HepG2 (cell line): ENCODE data around the gene DSCAML1. TPM values are rescaled to one million over a fixed set of nuclear protein-coding genes. Genes with fewer than 3 reads are reported as not detected.
A peak's percentile ranks its signal among the peaks of the same experiment; 100 is the strongest.

Experiments used
- ATAC-seq: fragments of 200-7000 bp; cut with Tn5 transposase; 3 replicates; pipeline ENCODE4 v1.9.1; 2020; ENCODE audit warnings: mild to moderate bottlenecking, moderate library complexity
- BruUV-seq: library from RNA; stranded (reverse); fragments of 400-500 nt; replicated peaks from 2 replicates; lab custom pipeline; 2021; lab: Mats Ljungman, UMichigan
- CTCF ChIA-PET: fragments of 300-600 bp; formaldehyde crosslinking; extraction: SDS; loops from one replicate; lab custom pipeline; 2021; ENCODE audit warnings: low total read pairs, inconsistent platforms, low intra/inter-chr PET ratio; lab: Yijun Ruan, JAX
- POLR2A ChIA-PET: fragments of 350-600 bp; sonication (Branson Sonifier 250); formaldehyde crosslinking; loops from one replicate; lab custom pipeline; 2020; ENCODE audit warnings: antibody characterized with exemption, inconsistent platforms; lab: Yijun Ruan, JAX
- DNase-seq: peaks from one replicate; pipeline ENCODE4 v3.0.0-alpha.2; 2015; ENCODE audit warnings: low spot score
- FAIRE-seq: peaks from 3 replicates; lab custom pipeline; 2011; peaks lifted over from hg19 to GRCh38; lab: Jason Lieb, UNC
- H2AFZ ChIP-seq: one replicate; pipeline ENCODE4 v1.6.1; 2011; ENCODE audit warnings: low read length, inconsistent platforms
- H3K27ac ChIP-seq: fragments of 300-600 bp; 3 replicates; pipeline ENCODE4 v1.8.0; 2011; ENCODE audit warnings: mixed run types, mild to moderate bottlenecking, mixed read lengths, low read length, inconsistent platforms; ENCODE audit not compliant: insufficient read depth; ENCODE audit errors: extremely low read length
- H3K27me3 ChIP-seq, 2 experiments: fragments of 200-600 bp in 1 of 2; 2 replicates in 1 of 2; 3 replicates in 1 of 2; pipeline versions ENCODE4 v1.6.0 to v1.8.0; 2011; ENCODE audit warnings: low read length in 2 of 2, mild to moderate bottlenecking in 2 of 2, moderate library complexity in 2 of 2, inconsistent platforms in 1 of 2; ENCODE audit not compliant: insufficient read depth in 2 of 2, control insufficient read depth in 1 of 2
- H3K36me3 ChIP-seq, 2 experiments: fragments of 200-600 bp in 1 of 2; replicated peaks in 1 of 2; 2 replicates in 1 of 2; 3 replicates in 1 of 2; pipeline versions ENCODE4 v1.5.1 to v1.8.0; 2011; ENCODE audit warnings: low read length in 2 of 2, inconsistent platforms in 1 of 2; ENCODE audit not compliant: insufficient read depth in 2 of 2, control insufficient read depth in 1 of 2
- H3K4me1 ChIP-seq: 2 replicates; pipeline ENCODE4 v1.5.1; 2012; ENCODE audit warnings: low read length, inconsistent platforms; ENCODE audit not compliant: insufficient read depth
- H3K4me2 ChIP-seq: 2 replicates; pipeline ENCODE4 v1.6.0; 2011; ENCODE audit warnings: low read depth, low read length, inconsistent platforms
- H3K4me3 ChIP-seq, 3 experiments: fragments of 200-600 bp in 1 of 3; sonication (generic), shearing (Covaris generic) in 1 of 3; replicated peaks in 1 of 3; 2 replicates each; pipeline ENCODE4 v1.5.1; 2011 to 2016; ENCODE audit warnings: low read length in 3 of 3, inconsistent platforms in 2 of 3, low read depth in 2 of 3, mild to moderate bottlenecking in 2 of 3, control low read depth in 1 of 3, mixed read lengths in 1 of 3; ENCODE audit not compliant: insufficient read depth in 1 of 3
- H3K79me2 ChIP-seq: one replicate; pipeline ENCODE4 v1.6.1; 2011; ENCODE audit warnings: low read length, inconsistent platforms; ENCODE audit not compliant: insufficient read depth
- H3K9ac ChIP-seq: 2 replicates; pipeline ENCODE4 v1.6.0; 2011; ENCODE audit warnings: mild to moderate bottlenecking, low read depth, low read length, inconsistent platforms; ENCODE audit not compliant: insufficient read depth
- H3K9me3 ChIP-seq: 2 replicates; pipeline ENCODE4 v1.5.1; 2012; ENCODE audit warnings: mild to moderate bottlenecking, low read length
- H4K20me1 ChIP-seq: 2 replicates; pipeline ENCODE4 v1.6.0; 2011; ENCODE audit warnings: inconsistent platforms, mild to moderate bottlenecking, low read length, moderate library complexity; ENCODE audit not compliant: insufficient read depth
- BHLHE40 ChIP-seq: IDR thresholded peaks from 2 replicates; pipeline ENCODE4 v1.6.1; 2011; ENCODE audit warnings: low read length, improper control_type of control experiment
- GATAD1 ChIP-seq: IDR thresholded peaks from 2 replicates; pipeline ENCODE4 v1.6.1; 2016; ENCODE audit warnings: missing genetic modification reagents, missing compliant biosample characterization
- LBX2 ChIP-seq: sonication (generic); formaldehyde crosslinking; IDR thresholded peaks from 2 replicates; pipeline ENCODE4 v1.5.0; 2020; ENCODE audit warnings: missing genetic modification reagents, mild to moderate bottlenecking, borderline replicate concordance
- LRRFIP1 ChIP-seq: sonication (generic); formaldehyde crosslinking; conservative IDR thresholded peaks from 2 replicates; pipeline ENCODE4 v1.4.0; 2020; ENCODE audit warnings: missing genetic modification reagents
- MED8 ChIP-seq: sonication (generic); formaldehyde crosslinking; IDR thresholded peaks from 2 replicates; pipeline ENCODE4 v1.8.1; 2023; ENCODE audit warnings: mild to moderate bottlenecking, missing genetic modification reagents; ENCODE audit not compliant: insufficient replicate concordance
- NCOA1 ChIP-seq: sonication (generic); formaldehyde crosslinking; IDR thresholded peaks from 2 replicates; pipeline ENCODE4 v1.9.0; 2021; ENCODE audit warnings: missing genetic modification reagents
- SP5 ChIP-seq: IDR thresholded peaks from 2 replicates; pipeline ENCODE4 v1.6.1; 2016; ENCODE audit warnings: low read depth, borderline replicate concordance
- TBP ChIP-seq: sonication (generic); formaldehyde crosslinking; IDR thresholded peaks from 2 replicates; pipeline ENCODE4 v1.5.0; 2020; ENCODE audit warnings: missing genetic modification reagents
- TBX3 ChIP-seq: fragments of 450-650 bp; IDR thresholded peaks from 2 replicates; pipeline ENCODE4 v1.6.1; 2017; ENCODE audit warnings: antibody characterized with exemption, mild to moderate bottlenecking, inconsistent platforms, borderline replicate concordance
- ZBTB39 ChIP-seq: sonication (generic); formaldehyde crosslinking; IDR thresholded peaks from 2 replicates; pipeline ENCODE4 v1.5.0; 2020; ENCODE audit warnings: missing genetic modification reagents
- ZC3H4 ChIP-seq: sonication (generic); formaldehyde crosslinking; IDR thresholded peaks from 2 replicates; pipeline ENCODE4 v1.4.0; 2020; ENCODE audit warnings: missing genetic modification reagents, borderline replicate concordance
- ZNF343 ChIP-seq: sonication (generic); formaldehyde crosslinking; IDR thresholded peaks from 2 replicates; pipeline ENCODE4 v1.4.0; 2020; ENCODE audit warnings: mild to moderate bottlenecking, missing genetic modification reagents
- WGBS: methylation state at CpG from one replicate; pipeline ENCODE4 v1.1.6; 2017; ENCODE audit warnings: low lambda C conversion rate; 5-methylcytosine and 5-hydroxymethylcytosine counted together
- in situ Hi-C: cut with HindIII; loops from 2 replicates; pipeline ENCODE4 v1.10.0; 2017; ENCODE audit warnings: low pct_unique_long_range_greater_than_20kb; ENCODE audit not compliant: extremely low pct_ligation_motif_present
- intact Hi-C: fragments of 100-400 bp; cut with micrococcal nuclease; formaldehyde crosslinking; loops from one replicate; pipeline ENCODE4 v1.10.0; 2022; ENCODE audit not compliant: unreplicated experiment
- polyA plus RNA-seq, 8 experiments: library from polyadenylated mRNA; depleted of rRNA in 3 of 8; stranded (reverse) in 7 of 8; unstranded in 1 of 8; fragments of >200 nt; fragmentation: Illumina TruSeq in 4 of 8; extraction: Trizol in 4 of 8; gene quantifications; 2 replicates each; pipeline versions ENCODE4 v1.2.1 to v1.2.3, GENCODE V29; 2011 to 2016; ENCODE audit warnings: low read depth in 4 of 8, missing spikeins in 1 of 8, mixed read lengths in 1 of 8; ENCODE audit not compliant: insufficient read depth in 1 of 8
- total RNA-seq, 5 experiments: library from RNA; depleted of rRNA; stranded (reverse); fragments of >200 nt; fragmentation: Illumina TruSeq; extraction: Trizol; gene quantifications; 2 replicates each; pipeline ENCODE4 v1.2.3, GENCODE V29; 2016; ENCODE audit warnings: low read depth in 1 of 5
- TF ChIP-seq, protein P1 (sequence below): sonication (generic); formaldehyde crosslinking; IDR thresholded peaks from 2 replicates; pipeline ENCODE4 v1.4.0; 2020; ENCODE audit warnings: missing genetic modification reagents

DSCAML1 gene
- total and polyA plus RNA-seq, 2 of the 13 experiments (the other 11 are each of a cell fraction or from before 2014, with no cell fraction given) = 0.29 to 0.40 TPM

DNA sequence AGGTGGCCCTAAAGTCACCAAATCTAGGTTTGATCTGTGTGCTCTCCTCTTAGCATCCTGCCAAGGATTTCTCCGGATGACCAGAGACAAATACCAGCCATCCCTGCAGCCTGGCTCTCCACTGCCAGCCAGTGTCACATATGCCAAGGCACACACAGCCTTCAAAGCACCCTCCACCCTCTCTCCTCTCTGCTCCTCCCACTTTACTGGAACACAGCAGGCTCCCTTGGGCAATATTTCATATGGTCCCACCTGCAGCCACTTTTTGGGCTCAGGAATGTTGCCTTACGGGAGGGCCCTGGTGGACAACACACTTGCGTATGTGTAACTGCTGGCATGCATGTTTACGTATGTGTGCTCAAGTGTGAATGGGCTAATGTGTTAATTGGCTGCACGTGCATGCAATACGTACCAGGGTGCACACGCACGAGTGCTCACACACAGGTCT lies 285.5 kb downstream of the DSCAML1 start:
- H3K9ac ChIP-seq = no peak overlapping the region
- ATAC-seq (no peak), FAIRE-seq (no peak), DNase-seq (no peak)
- H3K79me2 ChIP-seq = no peaks in the 10 kb centered on the region
- peaks cover 0 to 3% of the 10 kb centered on the region in 2 experiments; a peak in 1 of 5 replicates for H3K27me3 ChIP-seq
- H2AFZ ChIP-seq = no peak overlapping the region
- peak overlapping the region; percentile 80 for H3K4me2 ChIP-seq
- POLR2A ChIA-PET = no interaction called here
- no peaks in the 10 kb centered on the region for H3K36me3 ChIP-seq
- no TSS peak for BruUV-seq
- no peak for TF ChIP-seq TBP (CRISPR knock-in tag)
- peak; percentile 64; the same call in 1 of the 2 replicates for TF ChIP-seq BHLHE40
- TF ChIP-seq LBX2 (CRISPR knock-in tag) = 0 out of 2 replicates have a peak, but pooled peaks have one; percentile 6
- TF ChIP-seq, protein P1, sequence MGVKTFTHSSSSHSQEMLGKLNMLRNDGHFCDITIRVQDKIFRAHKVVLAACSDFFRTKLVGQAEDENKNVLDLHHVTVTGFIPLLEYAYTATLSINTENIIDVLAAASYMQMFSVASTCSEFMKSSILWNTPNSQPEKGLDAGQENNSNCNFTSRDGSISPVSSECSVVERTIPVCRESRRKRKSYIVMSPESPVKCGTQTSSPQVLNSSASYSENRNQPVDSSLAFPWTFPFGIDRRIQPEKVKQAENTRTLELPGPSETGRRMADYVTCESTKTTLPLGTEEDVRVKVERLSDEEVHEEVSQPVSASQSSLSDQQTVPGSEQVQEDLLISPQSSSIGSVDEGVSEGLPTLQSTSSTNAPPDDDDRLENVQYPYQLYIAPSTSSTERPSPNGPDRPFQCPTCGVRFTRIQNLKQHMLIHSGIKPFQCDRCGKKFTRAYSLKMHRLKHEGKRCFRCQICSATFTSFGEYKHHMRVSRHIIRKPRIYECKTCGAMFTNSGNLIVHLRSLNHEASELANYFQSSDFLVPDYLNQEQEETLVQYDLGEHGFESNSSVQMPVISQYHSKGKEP (CRISPR knock-in tag) = no peak
- 0 out of 2 replicates have a peak, but pooled peaks have one; percentile 21 for TF ChIP-seq TBX3
- no peak for TF ChIP-seq SP5
- peak overlapping the region; percentile 2 to 53 (median 6); a peak in 3 of 6 replicates for H3K4me3 ChIP-seq
- intact Hi-C loops = no loop called here
- no peaks in the 10 kb centered on the region for H3K9me3 ChIP-seq
- in situ Hi-C loops = no loop called here
- peaks cover 31% of the 10 kb centered on the region for H3K4me1 ChIP-seq
- no peaks in the 10 kb centered on the region for H4K20me1 ChIP-seq
- 26% methylated on average over 8 of the region's 8 CpGs for WGBS
- no peak overlapping the region for H3K27ac ChIP-seq
- CTCF ChIA-PET = no interaction called here

DNA sequence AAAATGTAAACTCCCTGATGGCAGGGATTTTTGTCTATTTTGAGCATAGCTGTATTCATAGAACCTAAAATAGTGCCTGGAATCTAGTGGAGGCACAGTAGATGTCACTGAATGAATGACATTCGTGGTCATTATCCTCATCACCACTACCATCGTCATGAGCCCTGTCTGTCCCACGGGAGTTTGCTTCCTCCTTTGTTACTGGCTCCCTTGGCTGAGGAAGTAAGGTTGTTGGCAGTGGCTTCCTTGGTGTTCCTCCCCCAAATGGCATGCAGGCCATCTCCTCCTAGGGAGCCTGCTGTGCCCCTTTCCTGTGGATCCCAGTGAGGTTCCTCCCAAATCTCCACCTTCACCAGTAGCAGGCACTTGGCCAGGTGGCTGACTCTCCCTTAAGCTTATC lies 286.4 kb downstream of the DSCAML1 start:
- H2AFZ ChIP-seq = no peak overlapping the region
- intact Hi-C loops (no loop called here), in situ Hi-C loops (no loop called here)
- DNase-seq = no peak
- no peaks in the 10 kb centered on the region for H3K79me2 ChIP-seq
- ATAC-seq = no peak
- POLR2A ChIA-PET = no interaction called here
- H3K27me3 ChIP-seq = peaks cover 0 to 4% of the 10 kb centered on the region in 2 experiments; a peak in 1 of 5 replicates
- no peaks in the 10 kb centered on the region for H3K9me3 ChIP-seq
- H3K27ac ChIP-seq = no peak overlapping the region
- H3K9ac ChIP-seq = no peak overlapping the region
- no TSS peak for BruUV-seq
- no peak overlapping the region for H3K4me2 ChIP-seq
- H3K36me3 ChIP-seq = no peaks in the 10 kb centered on the region
- CTCF ChIA-PET = no interaction called here
- H3K4me1 ChIP-seq = peaks cover 31% of the 10 kb centered on the region
- H3K4me3 ChIP-seq = no peak overlapping the region
- 73% methylated on average over 3 of the region's 3 CpGs for WGBS
- H4K20me1 ChIP-seq = no peaks in the 10 kb centered on the region
- no peak for FAIRE-seq
- TF ChIP-seq ZNF343 (CRISPR knock-in tag) = no peak
- TF ChIP-seq NCOA1 = no peak
- TF ChIP-seq LRRFIP1 (CRISPR knock-in tag) = no peak
- no peak for TF ChIP-seq GATAD1 (CRISPR knock-in tag)
- no peak for TF ChIP-seq ZBTB39 (CRISPR knock-in tag)
- no peak for TF ChIP-seq MED8 (CRISPR knock-in tag)
- no peak for TF ChIP-seq ZC3H4
